NAMALWA (cell line): ENCODE data around the gene FCGR3B.
"Not testable (repeated sequence)": the region's sequence is repeated elsewhere in the genome, so short reads cannot be mapped to it uniquely, and the experiment has no call there.

Source experiments
- DNase-seq: peaks from one replicate; pipeline ENCODE4 v3.0.0-alpha.2; 2015; ENCODE audit warnings: low spot score

FCGR3B gene

DNA sequence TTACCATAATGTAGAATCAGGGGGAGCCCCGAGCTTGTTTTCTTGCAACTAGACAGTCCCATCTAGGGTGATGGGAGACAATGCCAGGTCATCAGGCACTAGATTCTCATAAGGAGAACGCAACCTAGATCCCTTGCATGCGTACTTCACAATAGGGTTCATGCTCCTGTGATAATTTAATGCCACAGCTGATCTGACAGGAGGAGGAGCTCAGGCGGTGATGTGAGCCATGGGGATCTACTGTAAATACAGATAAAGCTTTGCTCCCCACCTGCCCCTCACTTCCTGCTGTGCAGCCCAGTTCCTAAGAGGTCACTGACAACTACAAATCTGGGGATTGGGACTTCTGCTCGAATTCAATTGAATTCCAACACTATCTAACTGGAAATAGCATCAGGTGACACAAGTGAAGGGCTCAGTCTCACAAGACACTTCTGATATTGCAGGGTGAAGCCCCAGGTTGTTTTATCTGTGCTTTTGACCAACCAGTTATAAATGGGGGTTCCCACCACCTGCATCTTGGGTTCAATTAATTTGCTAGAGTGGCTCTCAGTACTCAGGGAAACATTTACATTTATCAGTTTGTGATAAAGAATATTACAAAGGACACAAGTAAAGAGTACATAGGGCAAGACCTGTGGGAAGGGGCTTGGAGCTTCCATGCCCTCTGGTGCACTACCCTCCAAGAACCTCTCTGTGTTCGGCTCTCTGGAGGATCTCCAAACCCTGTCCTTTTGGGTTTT is 7.4 kb upstream of the FCGR3B start:
- DNase-seq, result not testable (repeated sequence)

- DNase-seq, result not testable (repeated sequence)
Measured at GRCh38 chr1:161636976-161637375, 6.0 kb upstream of the FCGR3B start.

DNA sequence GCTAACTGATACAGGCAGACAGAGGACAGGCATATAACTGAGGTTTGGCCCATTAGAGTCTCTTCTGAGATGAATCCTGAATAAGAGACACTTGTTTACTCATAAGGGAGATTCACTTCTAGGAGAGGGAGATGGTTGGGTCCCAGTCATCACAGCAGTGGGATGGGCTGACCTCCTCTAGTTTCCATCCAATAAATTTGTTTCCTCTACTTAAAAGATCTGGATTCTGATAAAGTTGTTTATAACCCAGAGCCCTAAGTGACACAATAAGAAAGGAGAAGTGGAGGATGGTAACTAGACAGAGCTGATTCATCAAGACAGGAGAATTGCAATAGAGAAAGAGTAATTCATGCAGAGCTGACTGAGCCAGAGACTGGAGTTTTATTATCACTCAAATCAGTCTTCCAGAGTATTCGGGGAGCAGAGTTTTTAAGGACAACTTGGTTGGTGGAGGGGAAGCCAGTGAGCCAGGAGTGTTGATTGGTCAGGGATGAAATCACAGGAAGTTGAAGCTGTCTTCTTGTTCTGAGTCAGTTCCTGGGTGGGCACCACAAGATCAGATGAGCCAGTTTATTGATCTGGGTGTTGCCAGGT is 5.3 kb upstream of the FCGR3B start:
- DNase-seq, result not testable (repeated sequence)

- DNase-seq, result not testable (repeated sequence)
Measured at GRCh38 chr1:161634993-161635392, 4.0 kb upstream of the FCGR3B start.

DNA sequence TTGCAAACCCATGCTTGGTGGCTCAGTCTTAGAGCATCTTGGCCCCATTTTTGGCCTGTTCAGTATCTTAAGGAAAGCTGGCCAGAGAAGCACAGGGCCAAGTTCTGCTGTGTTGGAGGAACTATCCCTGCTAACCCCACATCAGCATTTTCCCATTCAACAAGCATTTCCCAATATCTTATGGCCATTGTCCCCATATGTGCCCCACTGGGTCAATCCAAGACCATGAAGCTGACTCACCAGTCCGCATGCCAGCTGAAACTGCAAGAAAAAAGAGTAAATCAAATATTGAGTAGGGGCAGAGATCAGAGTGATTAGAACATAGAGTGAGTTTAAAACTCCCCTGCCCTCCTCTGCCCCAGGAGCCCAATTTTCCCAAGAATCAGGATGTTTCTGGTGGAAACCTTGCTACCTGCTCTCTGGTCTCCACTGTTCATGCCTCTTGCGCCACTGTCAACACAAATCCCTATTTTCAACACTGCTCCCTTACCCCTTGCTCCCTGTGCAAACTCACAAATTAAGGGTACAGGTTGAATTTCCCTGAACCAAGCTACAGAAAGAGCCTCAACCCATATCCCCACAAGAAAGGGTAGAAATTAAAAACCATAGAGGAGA is 741 bp downstream of the FCGR3B start:
- not testable (repeated sequence) for DNase-seq

- not testable (repeated sequence) for DNase-seq
Measured at GRCh38 chr1:161626445-161627146, 4.4 kb downstream of the FCGR3B start.

GRCh38 chr1:161624605-161625004 is 6.4 kb downstream of the FCGR3B start:
- DNase-seq, result not testable (repeated sequence)

GRCh38 chr1:161623401-161624051 is 7.5 kb downstream of the FCGR3B start:
- DNase-seq, result not testable (repeated sequence)

GRCh38 chr1:161622054-161622453 is 8.9 kb downstream of the FCGR3B start:
- not testable (repeated sequence) for DNase-seq

DNA sequence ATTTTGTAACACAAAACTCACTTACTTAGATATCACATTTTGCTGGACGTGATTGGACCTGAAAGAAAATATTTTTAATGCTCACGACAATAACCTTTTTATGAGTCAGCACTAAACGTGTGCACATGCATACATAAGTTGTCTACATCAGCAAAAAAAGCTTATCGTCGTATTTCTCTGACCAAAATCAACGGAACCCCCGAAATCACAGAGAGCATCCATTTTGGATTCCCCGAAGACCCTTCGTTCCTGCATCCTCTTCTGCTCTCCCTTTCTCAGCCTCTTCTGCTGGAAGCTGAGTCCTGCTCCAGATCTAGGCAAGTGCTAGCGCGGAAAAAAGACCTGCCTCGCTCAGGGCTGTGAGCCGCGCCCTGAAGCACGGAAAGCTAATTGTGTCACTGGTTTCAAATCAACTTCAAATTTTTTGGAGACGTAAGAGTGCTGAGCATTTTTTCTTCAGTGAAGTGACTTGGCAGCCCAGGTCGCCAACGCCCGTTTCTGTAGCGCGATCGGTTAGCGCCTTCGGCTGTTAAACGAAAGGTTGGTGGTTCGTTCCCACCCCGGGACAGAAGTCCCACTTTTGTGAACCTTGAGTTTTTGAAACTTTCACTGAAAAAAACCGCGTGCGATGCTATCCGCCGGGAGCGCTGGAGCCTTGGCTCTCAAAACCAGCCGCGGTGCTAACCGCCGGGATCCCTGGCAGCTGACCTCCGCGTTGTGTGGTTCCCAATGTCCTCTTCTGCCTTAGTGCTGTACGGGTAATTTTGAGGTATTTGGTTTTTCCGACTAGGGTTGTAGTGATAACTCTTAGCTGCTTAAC is 9.6 kb downstream of the FCGR3B start:
- DNase-seq, result not testable (repeated sequence)

- DNase-seq, result not testable (repeated sequence)
Measured at GRCh38 chr1:161620399-161620798, 10.6 kb downstream of the FCGR3B start.

DNA sequence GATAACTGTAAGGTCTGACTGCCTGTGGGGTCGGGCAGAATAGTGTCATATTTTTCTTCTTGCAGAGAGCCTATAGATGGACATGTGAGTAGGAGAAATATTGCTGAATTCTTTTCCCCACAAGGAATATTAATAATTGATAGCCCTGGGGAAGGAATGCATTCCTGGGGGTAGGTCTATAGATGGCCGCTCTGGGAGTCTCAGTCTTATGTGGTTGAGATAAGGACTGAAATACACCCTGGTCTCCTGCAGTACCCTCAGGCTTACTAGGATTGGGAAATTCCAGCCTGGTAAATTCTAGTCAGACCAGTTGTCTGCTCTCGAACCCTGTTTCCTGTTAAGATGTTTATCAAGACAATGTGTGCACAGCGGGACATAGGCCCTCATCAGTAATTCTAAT is 12.5 kb downstream of the FCGR3B start:
- DNase-seq, result not testable (repeated sequence)

- DNase-seq, result not testable (repeated sequence)
Measured at GRCh38 chr1:161616417-161616816, 14.6 kb downstream of the FCGR3B start.

- not testable (repeated sequence) for DNase-seq
Measured at GRCh38 chr1:161613142-161613514, 17.8 kb downstream of the FCGR3B start.

- peak; percentile 92 for DNase-seq
Measured at GRCh38 chr1:161612322-161613141, 18.4 kb downstream of the FCGR3B start.

- peak; percentile 55 for DNase-seq
Measured at GRCh38 chr1:161611866-161612321, 19.1 kb downstream of the FCGR3B start.

GRCh38 chr1:161610198-161610597 is 20.8 kb downstream of the FCGR3B start:
- not testable (repeated sequence) for DNase-seq

DNA sequence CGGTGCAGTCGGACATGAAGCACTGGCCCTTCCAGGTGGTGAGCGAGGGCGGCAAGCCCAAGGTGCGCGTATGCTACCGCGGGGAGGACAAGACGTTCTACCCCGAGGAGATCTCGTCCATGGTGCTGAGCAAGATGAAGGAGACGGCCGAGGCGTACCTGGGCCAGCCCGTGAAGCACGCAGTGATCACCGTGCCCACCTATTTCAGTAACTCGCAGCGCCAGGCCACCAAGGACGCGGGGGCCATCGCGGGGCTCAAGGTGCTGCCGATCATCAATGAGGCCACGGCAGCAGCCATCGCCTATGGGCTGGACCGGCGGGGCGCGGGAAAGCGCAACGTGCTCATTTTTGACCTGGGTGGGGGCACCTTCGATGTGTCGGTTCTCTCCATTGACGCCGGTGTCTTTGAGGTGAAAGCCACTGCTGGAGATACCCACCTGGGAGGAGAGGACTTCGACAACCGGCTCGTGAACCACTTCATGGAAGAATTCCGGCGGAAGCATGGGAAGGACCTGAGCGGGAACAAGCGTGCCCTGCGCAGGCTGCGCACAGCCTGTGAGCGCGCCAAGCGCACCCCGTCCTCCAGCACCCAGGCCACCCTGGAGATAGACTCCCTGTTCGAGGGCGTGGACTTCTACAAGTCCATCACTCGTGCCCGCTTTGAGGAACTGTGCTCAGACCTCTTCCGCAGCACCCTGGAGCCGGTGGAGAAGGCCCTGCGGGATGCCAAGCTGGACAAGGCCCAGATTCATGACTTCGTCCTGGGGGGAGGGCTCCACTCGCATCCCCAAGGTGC is 24.2 kb downstream of the FCGR3B start:
- not testable (repeated sequence) for DNase-seq
